Liver (tissue), 9 donors: ENCODE measurements around the gene CD14. TPM values are rescaled to one million over a fixed set of nuclear protein-coding genes. Genes with fewer than 3 reads are reported as not detected.

Experiments used
- DNase-seq: peaks from one replicate; pipeline ENCODE4 v3.0.0-alpha.2; 2017; ENCODE audit warnings: low spot score
- H3K27ac ChIP-seq, 2 donors: one replicate each; pipeline ENCODE4 v1.7.0; 2013; ENCODE audit warnings: inconsistent platforms in 2 of 2, low read length in 2 of 2, control low read depth in 1 of 2, low read depth in 1 of 2, mild to moderate bottlenecking in 1 of 2
- H3K27me3 ChIP-seq, 4 donors: one replicate each; pipeline versions ENCODE4 v1.6.1 to v1.7.0; 2013; ENCODE audit warnings: low read length in 3 of 4, inconsistent platforms in 1 of 4, mild to moderate bottlenecking in 1 of 4, moderate library complexity in 1 of 4; ENCODE audit not compliant: control insufficient read depth in 4 of 4, insufficient read depth in 4 of 4
- H3K36me3 ChIP-seq, 4 donors: one replicate each; pipeline versions ENCODE4 v1.6.1 to v1.7.0; 2013; ENCODE audit warnings: low read length in 3 of 4, mild to moderate bottlenecking in 3 of 4, low read depth in 1 of 4, moderate library complexity in 1 of 4; ENCODE audit not compliant: control insufficient read depth in 4 of 4, insufficient read depth in 3 of 4
- H3K4me1 ChIP-seq, 4 donors: one replicate each; pipeline versions ENCODE4 v1.6.1 to v1.7.0; 2013; ENCODE audit warnings: low read length in 3 of 4, mild to moderate bottlenecking in 3 of 4, moderate library complexity in 1 of 4; ENCODE audit not compliant: control insufficient read depth in 4 of 4, insufficient read depth in 4 of 4
- H3K4me3 ChIP-seq, 3 donors: one replicate each; pipeline versions ENCODE4 v1.6.1 to v1.7.0; 2013; ENCODE audit warnings: low read length in 3 of 3, control low read depth in 1 of 3, low read depth in 1 of 3, mild to moderate bottlenecking in 1 of 3
- H3K9ac ChIP-seq, 2 donors: one replicate each; pipeline ENCODE4 v1.7.0; 2013; ENCODE audit warnings: low read length in 2 of 2, mild to moderate bottlenecking in 2 of 2, moderate library complexity in 2 of 2, control low read depth in 1 of 2, low read depth in 1 of 2
- H3K9me3 ChIP-seq, 4 donors: one replicate each; pipeline versions ENCODE4 v1.6.1 to v1.7.0; 2013; ENCODE audit warnings: low read length in 3 of 4; ENCODE audit not compliant: control insufficient read depth in 4 of 4
- EGR1 ChIP-seq, 2 donors: IDR thresholded peaks; 2 replicates each; pipeline ENCODE4 v1.6.1; 2016 to 2018; ENCODE audit warnings: antibody characterized with exemption in 2 of 2, low read depth in 2 of 2
- FOXA1 ChIP-seq: IDR thresholded peaks from 2 replicates; pipeline ENCODE4 v1.6.1; 2016; ENCODE audit warnings: antibody characterized with exemption
- FOXA2 ChIP-seq: IDR thresholded peaks from 2 replicates; pipeline ENCODE4 v1.6.1; 2016; ENCODE audit warnings: antibody characterized with exemption
- GABPA ChIP-seq, 2 donors: IDR thresholded peaks in 1 of 2; conservative IDR thresholded peaks in 1 of 2; 2 replicates each; pipeline ENCODE4 v1.6.1; 2016; ENCODE audit warnings: antibody characterized with exemption in 2 of 2, mild to moderate bottlenecking in 1 of 2, moderate library complexity in 1 of 2
- HNF4A ChIP-seq, 2 donors: conservative IDR thresholded peaks; 2 replicates each; pipeline ENCODE4 v1.6.1; 2016; ENCODE audit warnings: antibody characterized with exemption in 2 of 2, mild to moderate bottlenecking in 2 of 2
- HNF4G ChIP-seq: IDR thresholded peaks from 2 replicates; pipeline ENCODE4 v1.6.1; 2016; ENCODE audit warnings: antibody characterized with exemption
- JUND ChIP-seq, 2 donors: IDR thresholded peaks; 2 replicates each; pipeline ENCODE4 v1.6.1; 2016; ENCODE audit warnings: antibody characterized with exemption in 2 of 2
- NR2F2 ChIP-seq: IDR thresholded peaks from 2 replicates; pipeline ENCODE4 v1.6.1; 2016; ENCODE audit warnings: antibody characterized with exemption
- RAD21 ChIP-seq, 2 donors: IDR thresholded peaks; 2 replicates each; pipeline ENCODE4 v1.6.1; 2016; ENCODE audit warnings: antibody characterized with exemption in 2 of 2, mild to moderate bottlenecking in 2 of 2
- RXRA ChIP-seq, 2 donors: IDR thresholded peaks; 2 replicates each; pipeline ENCODE4 v1.6.1; 2017 to 2018; ENCODE audit warnings: antibody characterized with exemption in 2 of 2, mild to moderate bottlenecking in 1 of 2
- SP1 ChIP-seq: IDR thresholded peaks from 2 replicates; pipeline ENCODE4 v1.6.1; 2018; ENCODE audit warnings: antibody characterized with exemption, mild to moderate bottlenecking
- TAF1 ChIP-seq: conservative IDR thresholded peaks from 2 replicates; pipeline ENCODE4 v1.6.1; 2016; ENCODE audit warnings: antibody characterized with exemption, mild to moderate bottlenecking
- YY1 ChIP-seq: IDR thresholded peaks from 2 replicates; pipeline ENCODE4 v1.6.1; 2016; ENCODE audit warnings: antibody characterized with exemption, mild to moderate bottlenecking
- WGBS: extraction: QIAGEN DNeasy Blood & Tissue Kit; methylation state at CpG from one replicate; pipeline ENCODE4 v1.1.7; 2013; 5-methylcytosine and 5-hydroxymethylcytosine counted together
- polyA plus RNA-seq, 2 donors: library from polyadenylated mRNA; stranded (reverse) in 1 of 2; unstranded in 1 of 2; fragments of 200-250 nt in 1 of 2; fragments of >200 nt in 1 of 2; fragmentation: Nextera tagmentation in 1 of 2; extraction: Ambion mirVana in 1 of 2; gene quantifications; one replicate each; pipeline versions ENCODE4 v1.2.1 to v1.2.3, GENCODE V29; 2013 to 2015
- total RNA-seq, 2 donors: library from RNA; depleted of rRNA; stranded (reverse); fragments of >200 nt; gene quantifications; one replicate each; pipeline ENCODE4 v1.2.3, GENCODE V29; 2014
- TF ChIP-seq, protein P1 (sequence below): fragments of 150-350 bp; IDR thresholded peaks from 2 replicates; pipeline ENCODE4 v1.5.1; 2017; ENCODE audit warnings: improper control_type of control experiment, low read depth, low read length; ENCODE audit not compliant: missing input control
- TF ChIP-seq, protein P2 (sequence below): IDR thresholded peaks from 2 replicates; pipeline ENCODE4 v1.6.1; 2016; ENCODE audit warnings: antibody characterized with exemption, mild to moderate bottlenecking
- TF ChIP-seq, protein P3 (sequence below): IDR thresholded peaks from 2 replicates; pipeline ENCODE4 v1.6.1; 2016; ENCODE audit warnings: antibody characterized with exemption
- TF ChIP-seq, protein P4 (sequence below): IDR thresholded peaks from 2 replicates; pipeline ENCODE4 v1.6.1; 2016; ENCODE audit warnings: antibody characterized with exemption
- TF ChIP-seq, protein P5 (sequence below): IDR thresholded peaks from 2 replicates; pipeline ENCODE4 v1.6.1; 2016; ENCODE audit warnings: antibody characterized with exemption
- donor health status: healthy.
- donor health status: healthy.
- donor health status: healthy.
- donor health status: healthy.
- donor health status: healthy.

The CD14 gene
- total and polyA plus RNA-seq, 4 donors: 61.0 to 343 (median 287) TPM

DNA sequence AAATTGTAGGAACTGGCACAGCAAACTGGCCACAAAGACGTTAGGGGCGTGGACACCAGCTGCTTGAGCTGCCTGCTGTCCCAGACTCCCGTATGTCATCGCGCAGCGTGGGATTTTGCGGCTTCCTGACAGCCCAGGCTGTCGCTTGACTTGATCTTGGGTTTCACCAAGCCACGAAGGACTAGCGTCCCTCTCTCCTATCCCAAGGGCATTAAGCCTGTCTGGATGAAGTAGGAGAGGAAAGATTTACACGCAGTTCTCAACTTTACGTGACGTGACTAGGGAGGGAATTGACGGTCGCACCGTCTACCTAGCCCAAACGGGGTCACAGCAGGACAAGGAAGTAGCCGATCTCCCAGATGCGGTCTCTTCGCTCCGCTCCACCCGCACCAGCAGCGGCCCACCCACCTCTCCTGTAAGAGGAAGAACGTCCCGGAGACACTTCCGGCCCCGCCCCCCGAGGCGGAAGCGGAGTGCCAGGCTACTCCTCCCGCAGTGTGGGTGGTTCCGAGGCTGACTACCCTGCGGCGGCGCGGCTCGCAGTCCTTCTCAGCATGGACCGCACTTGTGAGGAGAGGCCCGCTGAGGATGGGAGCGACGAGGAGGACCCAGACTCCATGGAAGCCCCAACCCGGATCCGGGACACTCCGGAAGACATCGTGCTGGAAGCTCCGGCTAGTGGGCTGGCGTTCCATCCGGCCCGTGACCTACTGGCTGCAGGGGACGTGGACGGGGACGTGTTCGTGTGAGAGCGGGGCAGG lies 31.6 kb upstream of the CD14 start, which contains the start of gene WDR55:
WDR55 (plus strand) TSS at position 546 of the 761 bp plus-strand sequence; CDS start at position 555, 9 bp downstream.
- under 1% methylated on average over 54 of the region's 54 CpGs for WGBS
- Histone ChIP-seq H3K27me3 (no peaks in the 10 kb centered on the region), H3K9me3 (no peaks in the 10 kb centered on the region), H3K9ac (peak within 1 kb of the TSS; percentile 81 to 89), H3K27ac (peak within 1 kb of the TSS; percentile 85 to 95), H3K36me3 (peaks cover 3 to 52% (median 44%) of the 10 kb centered on the region in 4 donors), H3K4me3 (peak within 1 kb of the TSS; percentile 87 to 99 (median 95)), H3K4me1 (peaks cover 2 to 18% (median 9%) of the 10 kb centered on the region in 4 donors)
- DNase-seq: peak; percentile 95
- peak; percentile 94 to 95 for TF ChIP-seq EGR1 (IDR thresholded peaks at IDR 0.05; ENCODE audit: low read depth in 2 of 2)
- no peak for TF ChIP-seq HNF4G
- peak; percentile 85 to 93 for TF ChIP-seq RXRA (IDR thresholded peaks at IDR 0.05)
- TF ChIP-seq RAD21 (IDR thresholded peaks at IDR 0.05): peak; percentile 34 to 63
- TF ChIP-seq, protein P1, sequence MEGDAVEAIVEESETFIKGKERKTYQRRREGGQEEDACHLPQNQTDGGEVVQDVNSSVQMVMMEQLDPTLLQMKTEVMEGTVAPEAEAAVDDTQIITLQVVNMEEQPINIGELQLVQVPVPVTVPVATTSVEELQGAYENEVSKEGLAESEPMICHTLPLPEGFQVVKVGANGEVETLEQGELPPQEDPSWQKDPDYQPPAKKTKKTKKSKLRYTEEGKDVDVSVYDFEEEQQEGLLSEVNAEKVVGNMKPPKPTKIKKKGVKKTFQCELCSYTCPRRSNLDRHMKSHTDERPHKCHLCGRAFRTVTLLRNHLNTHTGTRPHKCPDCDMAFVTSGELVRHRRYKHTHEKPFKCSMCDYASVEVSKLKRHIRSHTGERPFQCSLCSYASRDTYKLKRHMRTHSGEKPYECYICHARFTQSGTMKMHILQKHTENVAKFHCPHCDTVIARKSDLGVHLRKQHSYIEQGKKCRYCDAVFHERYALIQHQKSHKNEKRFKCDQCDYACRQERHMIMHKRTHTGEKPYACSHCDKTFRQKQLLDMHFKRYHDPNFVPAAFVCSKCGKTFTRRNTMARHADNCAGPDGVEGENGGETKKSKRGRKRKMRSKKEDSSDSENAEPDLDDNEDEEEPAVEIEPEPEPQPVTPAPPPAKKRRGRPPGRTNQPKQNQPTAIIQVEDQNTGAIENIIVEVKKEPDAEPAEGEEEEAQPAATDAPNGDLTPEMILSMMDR: no peak
- TF ChIP-seq, protein P2, sequence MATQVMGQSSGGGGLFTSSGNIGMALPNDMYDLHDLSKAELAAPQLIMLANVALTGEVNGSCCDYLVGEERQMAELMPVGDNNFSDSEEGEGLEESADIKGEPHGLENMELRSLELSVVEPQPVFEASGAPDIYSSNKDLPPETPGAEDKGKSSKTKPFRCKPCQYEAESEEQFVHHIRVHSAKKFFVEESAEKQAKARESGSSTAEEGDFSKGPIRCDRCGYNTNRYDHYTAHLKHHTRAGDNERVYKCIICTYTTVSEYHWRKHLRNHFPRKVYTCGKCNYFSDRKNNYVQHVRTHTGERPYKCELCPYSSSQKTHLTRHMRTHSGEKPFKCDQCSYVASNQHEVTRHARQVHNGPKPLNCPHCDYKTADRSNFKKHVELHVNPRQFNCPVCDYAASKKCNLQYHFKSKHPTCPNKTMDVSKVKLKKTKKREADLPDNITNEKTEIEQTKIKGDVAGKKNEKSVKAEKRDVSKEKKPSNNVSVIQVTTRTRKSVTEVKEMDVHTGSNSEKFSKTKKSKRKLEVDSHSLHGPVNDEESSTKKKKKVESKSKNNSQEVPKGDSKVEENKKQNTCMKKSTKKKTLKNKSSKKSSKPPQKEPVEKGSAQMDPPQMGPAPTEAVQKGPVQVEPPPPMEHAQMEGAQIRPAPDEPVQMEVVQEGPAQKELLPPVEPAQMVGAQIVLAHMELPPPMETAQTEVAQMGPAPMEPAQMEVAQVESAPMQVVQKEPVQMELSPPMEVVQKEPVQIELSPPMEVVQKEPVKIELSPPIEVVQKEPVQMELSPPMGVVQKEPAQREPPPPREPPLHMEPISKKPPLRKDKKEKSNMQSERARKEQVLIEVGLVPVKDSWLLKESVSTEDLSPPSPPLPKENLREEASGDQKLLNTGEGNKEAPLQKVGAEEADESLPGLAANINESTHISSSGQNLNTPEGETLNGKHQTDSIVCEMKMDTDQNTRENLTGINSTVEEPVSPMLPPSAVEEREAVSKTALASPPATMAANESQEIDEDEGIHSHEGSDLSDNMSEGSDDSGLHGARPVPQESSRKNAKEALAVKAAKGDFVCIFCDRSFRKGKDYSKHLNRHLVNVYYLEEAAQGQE: no peak
- TF ChIP-seq, protein P3, sequence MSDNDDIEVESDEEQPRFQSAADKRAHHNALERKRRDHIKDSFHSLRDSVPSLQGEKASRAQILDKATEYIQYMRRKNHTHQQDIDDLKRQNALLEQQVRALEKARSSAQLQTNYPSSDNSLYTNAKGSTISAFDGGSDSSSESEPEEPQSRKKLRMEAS: peak; percentile 99
- TF ChIP-seq SP1: peak; percentile 77
- TF ChIP-seq HNF4A (conservative IDR thresholded peaks at IDR 0.05): peak in 1 of 2 donors; percentile 2
- TF ChIP-seq, protein P4, sequence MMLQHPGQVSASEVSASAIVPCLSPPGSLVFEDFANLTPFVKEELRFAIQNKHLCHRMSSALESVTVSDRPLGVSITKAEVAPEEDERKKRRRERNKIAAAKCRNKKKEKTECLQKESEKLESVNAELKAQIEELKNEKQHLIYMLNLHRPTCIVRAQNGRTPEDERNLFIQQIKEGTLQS: peak; percentile 48
- peak; percentile 55 for TF ChIP-seq YY1
- TF ChIP-seq FOXA2: no peak
- peak; percentile 78 for TF ChIP-seq NR2F2
- TF ChIP-seq, protein P5, sequence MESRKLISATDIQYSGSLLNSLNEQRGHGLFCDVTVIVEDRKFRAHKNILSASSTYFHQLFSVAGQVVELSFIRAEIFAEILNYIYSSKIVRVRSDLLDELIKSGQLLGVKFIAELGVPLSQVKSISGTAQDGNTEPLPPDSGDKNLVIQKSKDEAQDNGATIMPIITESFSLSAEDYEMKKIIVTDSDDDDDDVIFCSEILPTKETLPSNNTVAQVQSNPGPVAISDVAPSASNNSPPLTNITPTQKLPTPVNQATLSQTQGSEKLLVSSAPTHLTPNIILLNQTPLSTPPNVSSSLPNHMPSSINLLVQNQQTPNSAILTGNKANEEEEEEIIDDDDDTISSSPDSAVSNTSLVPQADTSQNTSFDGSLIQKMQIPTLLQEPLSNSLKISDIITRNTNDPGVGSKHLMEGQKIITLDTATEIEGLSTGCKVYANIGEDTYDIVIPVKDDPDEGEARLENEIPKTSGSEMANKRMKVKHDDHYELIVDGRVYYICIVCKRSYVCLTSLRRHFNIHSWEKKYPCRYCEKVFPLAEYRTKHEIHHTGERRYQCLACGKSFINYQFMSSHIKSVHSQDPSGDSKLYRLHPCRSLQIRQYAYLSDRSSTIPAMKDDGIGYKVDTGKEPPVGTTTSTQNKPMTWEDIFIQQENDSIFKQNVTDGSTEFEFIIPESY: no peak
- TF ChIP-seq FOXA1: no peak
- peak; percentile 90 to 96 for TF ChIP-seq GABPA (IDR thresholded peaks at IDR 0.05 in 1 of 2, conservative IDR thresholded peaks at IDR 0.05 in 1 of 2)
- TF ChIP-seq JUND (IDR thresholded peaks at IDR 0.05): no peak
- TF ChIP-seq TAF1: peak; percentile 52
